CD4-positive, CD25-positive, alpha-beta regulatory T cell (primary cell): ENCODE data around the gene RPL27A. TPM values are rescaled to one million over a fixed set of nuclear protein-coding genes. Genes with fewer than 3 reads are reported as not detected.

Source experiments
- ATAC-seq, 2 donors: fragments of 150-1000 bp; cut with Tn5 transposase; one replicate each; pipeline ENCODE4 v1.10.0; 2021; ENCODE audit warnings: low read depth in 2 of 2, moderate number of reproducible peaks in 2 of 2, moderate library complexity in 1 of 2
- DNase-seq, 3 donors: peaks; one replicate each; pipeline versions ENCODE4 v3.0.0 to v3.0.0-alpha.2; 2012 to 2022; ENCODE audit warnings: mixed read lengths in 1 of 3
- H3K27ac ChIP-seq: one replicate; pipeline ENCODE4 v1.7.0; 2013; ENCODE audit warnings: mild to moderate bottlenecking, low read length; ENCODE audit not compliant: insufficient read depth, poor library complexity, severe bottlenecking
- H3K27me3 ChIP-seq: one replicate; pipeline ENCODE4 v1.7.0; 2013; ENCODE audit warnings: low read length; ENCODE audit not compliant: control insufficient read depth, insufficient read depth
- H3K36me3 ChIP-seq: one replicate; pipeline ENCODE4 v1.7.0; 2013; ENCODE audit warnings: mild to moderate bottlenecking, low read length, moderate library complexity; ENCODE audit not compliant: control insufficient read depth, insufficient read depth
- H3K4me1 ChIP-seq: 2 replicates; pipeline ENCODE4 v1.7.0; 2013; ENCODE audit warnings: mild to moderate bottlenecking, low read length; ENCODE audit not compliant: insufficient read depth, control insufficient read depth, poor library complexity, severe bottlenecking
- H3K4me3 ChIP-seq: one replicate; pipeline ENCODE4 v1.7.0; 2013; ENCODE audit warnings: low read depth, mild to moderate bottlenecking, low read length, moderate library complexity
- H3K9me3 ChIP-seq, 2 experiments: 1 replicate in 1 of 2; 2 replicates in 1 of 2; pipeline ENCODE4 v1.7.0; 2013; ENCODE audit warnings: low read length in 2 of 2, mild to moderate bottlenecking in 1 of 2, moderate library complexity in 1 of 2; ENCODE audit not compliant: control insufficient read depth in 2 of 2
- H3K27ac Mint-ChIP-seq, 3 donors: one replicate each; pipeline ENCODE4 v1.8.0; 2020 to 2022; ENCODE audit warnings: mild to moderate bottlenecking in 3 of 3, mixed read lengths in 3 of 3, moderate library complexity in 2 of 3
- H3K27me3 Mint-ChIP-seq: one replicate; pipeline ENCODE4 v1.8.0; 2022; ENCODE audit warnings: mild to moderate bottlenecking, mixed read lengths
- H3K36me3 Mint-ChIP-seq: one replicate; pipeline ENCODE4 v1.8.0; 2020; ENCODE audit warnings: mixed read lengths
- H3K4me1 Mint-ChIP-seq, 4 donors: one replicate each; pipeline ENCODE4 v1.8.0; 2020 to 2022; ENCODE audit warnings: mixed read lengths in 4 of 4, mild to moderate bottlenecking in 1 of 4
- H3K4me3 Mint-ChIP-seq, 4 donors: one replicate each; pipeline ENCODE4 v1.8.0; 2020 to 2022; ENCODE audit warnings: mild to moderate bottlenecking in 4 of 4, mixed read lengths in 4 of 4, moderate library complexity in 3 of 4
- H3K9me3 Mint-ChIP-seq, 7 donors: one replicate each; pipeline ENCODE4 v1.8.0; 2020 to 2022; ENCODE audit warnings: mixed read lengths in 7 of 7, mild to moderate bottlenecking in 3 of 7, moderate library complexity in 2 of 7
- polyA plus RNA-seq, 4 donors: library from polyadenylated mRNA; unstranded; fragments of 300-500 nt; fragmentation: Illumina TruSeq; gene quantifications; one replicate each; pipeline ENCODE4 v1.2.3, GENCODE V29; 2021
- total RNA-seq: library from RNA; stranded (reverse); gene quantifications from one replicate; pipeline ENCODE4 v1.2.3, GENCODE V29; 2022

The RPL27A gene
- total RNA-seq: 1,139 TPM
- 1,000 to 10,000 TPM; 2,739 to 4,268 (median 3,464) TPM for polyA plus RNA-seq

DNA sequence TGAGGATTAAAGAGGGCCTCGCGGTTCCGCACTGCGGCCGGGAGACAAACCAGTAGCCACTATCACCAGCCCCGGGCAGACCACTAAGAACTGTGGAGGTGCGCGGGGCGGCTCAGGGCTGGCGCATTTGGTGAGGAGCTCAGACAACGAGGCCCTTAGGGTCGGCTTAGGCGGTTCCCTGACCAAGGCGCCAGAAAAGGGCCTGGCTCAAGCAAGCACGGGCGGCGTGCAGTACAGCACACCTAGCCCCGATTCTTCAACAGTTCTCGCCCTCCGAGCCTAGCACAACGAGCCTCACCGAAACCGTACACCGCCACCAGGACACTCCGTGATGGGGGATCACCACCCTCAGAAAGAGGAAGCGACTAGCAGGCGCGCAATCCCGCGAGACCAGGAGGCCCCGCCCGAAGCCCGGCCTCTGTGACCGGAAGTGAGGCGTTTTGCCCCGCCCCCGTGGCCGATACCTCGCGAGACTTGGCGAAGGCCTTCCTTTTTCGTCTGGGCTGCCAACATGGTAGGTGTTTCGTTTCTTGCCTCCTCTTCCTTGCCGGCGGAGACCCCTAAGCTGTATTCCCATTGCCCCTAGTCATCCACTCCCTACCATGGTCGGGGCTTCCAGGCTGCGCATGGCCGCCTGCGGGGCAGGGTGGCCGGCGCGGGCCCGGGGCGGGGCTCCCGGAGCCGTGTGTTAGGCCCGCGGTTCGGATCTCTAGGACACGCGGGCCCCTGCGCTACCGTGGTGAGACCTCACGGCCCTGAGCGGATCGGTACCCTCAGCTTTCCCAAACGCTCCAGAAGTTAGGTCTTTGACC lies at the start of gene RPL27A, which contains the start of gene TRIM66:
RPL27A (plus strand) TSS at position 490 of the 812 bp plus-strand sequence; CDS start at position 512, 22 bp downstream.
TRIM66 (minus strand) TSS at position 363 of the 812 bp plus-strand sequence. CDS start 10,391 bp downstream, outside the sequence.
- Mint-ChIP-seq H3K4me1 (peaks cover 11 to 57% (median 36%) of the 10 kb centered on the region in 4 donors), H3K36me3 (peaks cover 38% of the 10 kb centered on the region), H3K27me3 (no peaks in the 10 kb centered on the region), H3K27ac (peak within 1 kb of the TSS; percentile 98 to 99 (median 99)), H3K9me3 (peaks cover 0 to 2% (median 0%) of the 10 kb centered on the region in 7 donors), H3K4me3 (peak within 1 kb of the TSS; percentile 90 to 97 (median 96))
- Histone ChIP-seq H3K36me3 (peaks cover 36% of the 10 kb centered on the region), H3K4me3 (peak within 1 kb of the TSS; percentile 98), H3K27ac (peak within 1 kb of the TSS; percentile 95), H3K4me1 (peaks cover 30% of the 10 kb centered on the region), H3K27me3 (no peaks in the 10 kb centered on the region), H3K9me3 (no peaks in the 10 kb centered on the region)
- ATAC-seq (peak; percentile 95), DNase-seq (peak; percentile 97 to 99 (median 98))

DNA sequence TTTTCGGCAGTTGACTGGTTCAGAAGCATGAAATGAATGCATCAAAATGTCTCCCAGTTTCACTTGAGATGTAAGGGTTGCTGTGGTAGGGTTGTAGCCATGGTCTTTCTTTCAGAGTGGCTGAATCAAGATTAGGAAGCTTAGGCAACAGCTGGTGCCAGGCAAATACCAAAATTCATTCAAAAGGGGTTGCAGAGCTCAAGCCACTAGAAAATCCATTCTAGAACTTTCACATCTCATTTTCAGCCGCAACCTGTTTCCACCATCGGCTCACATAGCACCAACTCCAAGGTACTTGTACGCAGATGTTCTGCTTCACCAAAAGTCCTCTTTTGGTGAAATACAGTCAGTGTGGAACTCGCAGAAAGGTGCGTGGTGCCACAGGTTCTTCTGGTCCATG lies 48.1 kb upstream of the RPL27A start:
- Mint-ChIP-seq H3K4me3 (no peak overlapping the region), H3K9me3 (peaks cover 0 to 9% (median 0%) of the 10 kb centered on the region in 7 donors), H3K36me3 (peaks cover 58% of the 10 kb centered on the region), H3K4me1 (peaks cover 0 to 2% (median 0%) of the 10 kb centered on the region in 4 donors), H3K27me3 (no peaks in the 10 kb centered on the region), H3K27ac (no peak overlapping the region)
- no peaks in the 10 kb centered on the region for H3K4me1 ChIP-seq
- no peaks in the 10 kb centered on the region for H3K27me3 ChIP-seq
- no peak for ATAC-seq
- peaks cover 61% of the 10 kb centered on the region for H3K36me3 ChIP-seq
- H3K27ac ChIP-seq: no peak overlapping the region
- no peak overlapping the region for H3K4me3 ChIP-seq
- H3K9me3 ChIP-seq: no peaks in the 10 kb centered on the region
- no peak for DNase-seq

DNA sequence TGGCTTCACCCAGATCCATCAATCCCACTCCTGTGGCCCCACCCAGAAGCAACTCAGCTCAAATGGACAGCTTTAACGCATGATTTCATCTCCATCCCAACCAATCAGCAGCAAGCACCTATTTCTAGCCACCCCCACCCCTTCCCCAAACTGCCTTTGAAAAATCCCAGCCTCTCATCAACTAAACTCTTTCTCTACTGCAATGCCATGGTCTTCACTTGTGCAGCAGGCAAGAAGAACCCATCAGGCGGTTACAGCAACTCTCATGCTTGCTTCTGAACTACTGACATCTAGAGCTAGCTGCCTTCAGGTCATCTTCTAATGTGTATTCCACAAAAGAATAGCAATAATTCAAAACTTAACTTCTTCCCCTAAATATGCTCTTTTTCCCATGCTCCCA lies 46.5 kb upstream of the RPL27A start:
- no peak for ATAC-seq
- Mint-ChIP-seq H3K36me3 (peaks cover 61% of the 10 kb centered on the region), H3K9me3 (peaks cover 0 to 9% (median 0%) of the 10 kb centered on the region in 7 donors), H3K4me1 (peaks cover 0 to 2% (median 0%) of the 10 kb centered on the region in 4 donors), H3K27me3 (no peaks in the 10 kb centered on the region), H3K4me3 (no peak overlapping the region), H3K27ac (no peak overlapping the region)
- Histone ChIP-seq H3K4me1 (no peaks in the 10 kb centered on the region), H3K27ac (no peak overlapping the region), H3K36me3 (peaks cover 69% of the 10 kb centered on the region), H3K4me3 (no peak overlapping the region), H3K27me3 (no peaks in the 10 kb centered on the region), H3K9me3 (no peaks in the 10 kb centered on the region)
- DNase-seq: no peak

DNA sequence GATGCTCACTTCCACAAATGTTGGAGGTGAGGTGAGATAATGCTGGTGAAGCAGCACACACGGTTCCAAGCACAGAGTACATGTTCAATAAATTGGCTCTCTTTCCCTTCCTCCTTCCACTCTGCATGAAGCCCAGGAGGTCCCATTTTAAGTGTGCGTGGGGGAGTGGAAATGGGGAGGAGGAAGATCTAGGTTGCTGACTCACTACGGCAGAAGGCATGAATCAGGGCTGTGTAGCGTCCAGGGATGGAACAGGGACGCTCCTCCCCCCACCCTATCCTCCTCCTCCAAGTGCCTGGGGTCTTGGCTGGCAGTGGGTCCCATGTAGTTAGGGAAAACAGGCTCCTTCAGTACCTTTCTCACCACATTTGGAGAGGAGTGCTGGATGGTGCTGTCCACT lies 44.3 kb upstream of the RPL27A start:
- H3K27ac Mint-ChIP-seq: no peak overlapping the region
- ATAC-seq: no peak
- Histone ChIP-seq H3K36me3 (peaks cover 81% of the 10 kb centered on the region), H3K4me1 (no peaks in the 10 kb centered on the region), H3K4me3 (no peak overlapping the region), H3K27me3 (no peaks in the 10 kb centered on the region), H3K9me3 (no peaks in the 10 kb centered on the region), H3K27ac (no peak overlapping the region)
- no peak overlapping the region for H3K4me3 Mint-ChIP-seq
- H3K9me3 Mint-ChIP-seq: peaks cover 0 to 9% (median 0%) of the 10 kb centered on the region in 7 donors
- H3K4me1 Mint-ChIP-seq: peaks cover 0 to 2% (median 0%) of the 10 kb centered on the region in 4 donors
- no peaks in the 10 kb centered on the region for H3K27me3 Mint-ChIP-seq
- peaks cover 64% of the 10 kb centered on the region for H3K36me3 Mint-ChIP-seq
- DNase-seq: no peak

DNA sequence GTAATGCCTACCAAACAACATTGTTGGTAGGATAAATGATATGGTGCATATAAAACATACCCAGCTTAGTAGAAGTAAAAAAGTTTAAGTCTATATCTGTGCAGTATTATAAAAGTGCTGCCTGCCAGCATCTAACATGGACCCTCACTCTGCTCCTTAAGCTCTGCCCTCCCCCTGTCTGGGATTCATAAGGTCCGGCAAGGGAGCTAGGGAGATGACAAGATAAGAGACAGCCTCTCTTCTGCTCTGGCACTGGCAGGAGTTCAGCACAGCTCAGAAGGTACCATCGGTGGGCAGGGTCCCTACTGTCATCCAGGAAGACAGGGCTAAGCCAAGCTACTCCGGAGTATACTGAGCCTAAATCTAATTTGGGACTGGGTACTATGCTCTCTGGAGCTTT lies 42.9 kb upstream of the RPL27A start:
- DNase-seq (no peak), ATAC-seq (no peak)
- Histone ChIP-seq H3K9me3 (no peaks in the 10 kb centered on the region), H3K4me1 (no peaks in the 10 kb centered on the region), H3K4me3 (no peak overlapping the region), H3K27me3 (no peaks in the 10 kb centered on the region), H3K36me3 (peaks cover 74% of the 10 kb centered on the region), H3K27ac (no peak overlapping the region)
- Mint-ChIP-seq H3K9me3 (peaks cover 0 to 9% (median 0%) of the 10 kb centered on the region in 7 donors), H3K27ac (no peak overlapping the region), H3K27me3 (no peaks in the 10 kb centered on the region), H3K36me3 (peaks cover 64% of the 10 kb centered on the region), H3K4me3 (no peak overlapping the region), H3K4me1 (peaks cover 0 to 2% (median 0%) of the 10 kb centered on the region in 4 donors)

DNA sequence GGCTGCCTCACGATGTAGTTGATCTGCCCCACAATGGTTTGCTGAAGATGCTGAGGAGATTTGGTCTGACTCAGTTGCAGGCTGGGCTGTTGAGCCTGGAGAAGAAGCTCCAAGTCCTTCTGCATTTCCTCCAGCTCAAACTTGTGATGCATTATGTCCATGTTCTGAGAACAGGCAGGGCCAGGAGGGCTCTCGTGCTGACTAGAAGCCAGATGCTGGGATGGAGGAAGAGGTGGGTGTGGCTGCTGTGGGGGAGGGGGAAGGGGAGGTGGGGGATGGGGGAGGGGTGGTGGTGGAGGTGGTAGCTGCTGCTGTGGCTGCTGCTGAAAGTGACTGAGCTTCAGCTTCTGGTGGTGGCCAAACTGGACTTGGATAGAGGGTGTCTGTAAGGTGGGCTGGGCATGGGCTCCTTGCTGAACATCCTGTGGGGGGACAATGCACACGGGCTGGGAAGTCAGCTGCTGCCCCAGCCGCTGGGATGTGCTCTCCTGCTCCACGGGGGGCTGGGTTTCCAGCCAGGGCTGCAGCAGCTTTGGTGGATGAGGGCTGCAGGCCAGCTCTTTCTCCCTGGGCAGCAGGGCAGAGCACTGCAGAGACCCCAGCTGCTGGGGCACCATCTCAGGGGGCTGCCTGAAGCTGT lies 42.2 kb upstream of the RPL27A start:
- no peaks in the 10 kb centered on the region for H3K27me3 Mint-ChIP-seq
- Histone ChIP-seq H3K4me3 (no peak overlapping the region), H3K36me3 (peaks cover 76% of the 10 kb centered on the region), H3K27me3 (no peaks in the 10 kb centered on the region), H3K4me1 (no peaks in the 10 kb centered on the region), H3K9me3 (no peaks in the 10 kb centered on the region), H3K27ac (no peak overlapping the region)
- ATAC-seq: no peak
- H3K27ac Mint-ChIP-seq: no peak overlapping the region
- peaks cover 0 to 9% (median 0%) of the 10 kb centered on the region in 7 donors for H3K9me3 Mint-ChIP-seq
- H3K4me1 Mint-ChIP-seq: peaks cover 0 to 2% (median 0%) of the 10 kb centered on the region in 4 donors
- H3K36me3 Mint-ChIP-seq: peaks cover 60% of the 10 kb centered on the region
- DNase-seq: no peak
- H3K4me3 Mint-ChIP-seq: no peak overlapping the region

DNA sequence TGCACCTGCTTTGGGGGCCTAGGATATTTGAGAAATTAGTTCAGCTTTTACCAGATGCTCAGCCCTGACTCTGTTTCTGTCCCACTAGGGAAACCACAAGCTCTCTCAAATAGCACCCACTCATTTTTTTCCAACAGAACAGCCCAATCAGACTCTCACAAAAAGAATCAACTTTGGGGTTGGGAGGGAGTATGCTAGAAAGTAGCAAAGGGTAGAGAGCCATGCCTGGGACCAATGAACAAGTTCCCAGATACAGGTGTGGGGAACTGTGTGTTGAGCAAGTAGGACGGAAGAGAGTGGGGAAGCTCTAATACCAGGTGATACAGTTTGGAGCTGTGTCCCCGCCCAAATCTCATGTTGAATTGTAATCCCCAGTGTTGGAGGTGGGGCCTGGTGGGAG lies 41.3 kb upstream of the RPL27A start:
- Mint-ChIP-seq H3K9me3 (peaks cover 0 to 5% (median 0%) of the 10 kb centered on the region in 7 donors), H3K27ac (peak overlapping the region in 1 of 3 donors; percentile 12), H3K36me3 (peaks cover 52% of the 10 kb centered on the region), H3K27me3 (no peaks in the 10 kb centered on the region), H3K4me3 (no peak overlapping the region), H3K4me1 (no peaks in the 10 kb centered on the region)
- Histone ChIP-seq H3K4me1 (no peaks in the 10 kb centered on the region), H3K27ac (no peak overlapping the region), H3K36me3 (peaks cover 76% of the 10 kb centered on the region), H3K27me3 (no peaks in the 10 kb centered on the region), H3K4me3 (no peak overlapping the region), H3K9me3 (no peaks in the 10 kb centered on the region)
- DNase-seq (no peak), ATAC-seq (no peak)
